SKM-1 treated with dmso at 0.1 percent for 144 hours (cell line): ENCODE results near the gene OAF.
"Not testable (repeated sequence)": the region's sequence is repeated elsewhere in the genome, so short reads cannot be mapped to it uniquely, and the experiment has no call there.

ENCODE experiments used
- DNase-seq: peaks from one replicate; lab custom pipeline; 2025; ENCODE audit not compliant: unreplicated experiment; lab: John Stamatoyannopoulos, UW

The OAF gene

GRCh38 chr11:120261931-120262330, 51.1 kb downstream of the OAF start:
- no peak for DNase-seq

- no peak for DNase-seq
Observed at GRCh38 chr11:120267319-120267718, 56.5 kb downstream of the OAF start.

DNA sequence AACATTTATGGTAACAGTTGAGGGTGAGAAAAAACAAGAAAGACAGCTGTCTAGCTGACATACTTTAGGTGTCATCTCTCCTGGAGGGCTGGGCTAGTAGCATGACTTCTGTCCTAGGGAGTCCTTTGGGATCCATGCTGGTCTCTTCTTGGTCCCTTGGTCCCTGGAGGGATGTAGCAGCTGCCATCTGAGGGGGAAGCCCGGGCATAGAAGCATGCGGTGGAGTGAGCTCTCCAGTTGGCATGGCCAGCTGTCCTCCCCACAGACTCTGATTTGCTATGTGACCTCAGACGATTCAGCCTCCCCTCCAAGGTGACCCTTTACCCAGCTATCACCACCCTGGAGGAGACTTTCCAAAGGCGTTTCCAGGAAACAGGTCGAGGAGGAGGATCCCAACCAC, 57.9 kb downstream of the OAF start:
- DNase-seq, result no peak

DNA sequence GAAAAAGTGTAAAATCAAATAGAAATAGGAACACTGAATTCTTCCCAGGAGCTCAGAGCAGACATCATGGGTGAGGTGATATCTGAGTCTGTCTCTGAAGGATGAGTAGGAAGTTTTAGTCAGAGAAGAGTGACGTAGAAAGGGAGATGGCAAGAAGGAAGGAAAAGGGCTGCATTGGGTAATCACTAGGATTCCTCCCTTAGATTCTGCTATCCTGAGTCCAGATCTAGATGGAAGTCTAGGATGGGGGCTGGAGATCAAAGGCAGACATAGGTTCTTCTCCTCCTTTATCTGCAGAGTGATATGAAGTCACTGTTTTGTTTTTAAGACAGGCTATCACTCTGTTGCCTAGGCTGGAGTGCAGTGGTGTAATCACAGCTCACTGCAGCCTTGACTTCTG, 59.6 kb downstream of the OAF start:
- no peak for DNase-seq

DNA sequence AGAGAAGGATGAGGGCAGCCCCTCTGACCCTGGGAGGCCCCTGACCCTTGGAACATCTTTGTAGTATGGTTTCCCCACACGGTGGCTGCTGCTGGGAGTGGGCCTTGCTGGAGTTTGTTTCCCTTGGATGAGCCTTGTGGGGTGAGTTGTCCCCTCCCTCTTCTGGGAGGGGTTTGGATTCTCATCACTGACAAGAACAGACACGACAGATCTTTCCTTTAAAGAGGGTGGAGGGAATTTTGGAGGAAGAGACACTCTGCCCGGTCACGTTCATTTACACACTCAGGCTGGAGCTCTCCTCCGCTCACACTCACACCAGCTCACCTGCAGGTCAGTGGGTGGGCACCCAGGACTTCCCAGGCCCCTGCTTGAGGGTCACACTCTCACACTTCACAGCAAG, 60.8 kb downstream of the OAF start:
- DNase-seq, result no peak

- DNase-seq, result no peak
Observed at GRCh38 chr11:120272303-120272702, 61.5 kb downstream of the OAF start.

DNA sequence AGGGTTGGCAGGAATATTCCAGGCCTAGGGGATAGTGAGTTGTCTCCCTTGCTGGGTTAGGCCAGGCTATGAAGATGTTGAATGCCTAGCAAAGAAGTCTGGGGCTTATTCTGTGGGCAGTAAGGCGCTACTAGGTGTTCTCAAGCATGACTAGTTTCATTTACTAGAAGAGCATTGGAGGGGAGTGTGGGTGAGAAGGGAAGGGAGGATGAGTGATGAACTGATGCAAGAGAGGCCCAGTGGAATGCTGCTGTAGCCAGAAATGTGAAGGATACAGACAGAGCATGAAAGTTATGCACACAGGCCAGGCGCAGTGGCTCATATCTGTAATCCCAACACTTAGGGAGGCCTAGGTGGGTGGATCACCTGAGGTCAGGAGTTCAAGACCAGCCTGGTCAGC, 62.6 kb downstream of the OAF start:
- DNase-seq, result no peak

GRCh38 chr11:120273956-120274355, 63.1 kb downstream of the OAF start:
- not testable (repeated sequence) for DNase-seq

GRCh38 chr11:120279502-120279901, 68.7 kb downstream of the OAF start:
- no peak for DNase-seq
